Amniotic epithelial cell (primary cell): Measurements from ENCODE around the gene SLC47A2.

ENCODE experiments used
- DNase-seq: peaks from one replicate; pipeline ENCODE4 v3.0.0-alpha.2; 2010; ENCODE audit warnings: low read depth

The SLC47A2 gene

DNA sequence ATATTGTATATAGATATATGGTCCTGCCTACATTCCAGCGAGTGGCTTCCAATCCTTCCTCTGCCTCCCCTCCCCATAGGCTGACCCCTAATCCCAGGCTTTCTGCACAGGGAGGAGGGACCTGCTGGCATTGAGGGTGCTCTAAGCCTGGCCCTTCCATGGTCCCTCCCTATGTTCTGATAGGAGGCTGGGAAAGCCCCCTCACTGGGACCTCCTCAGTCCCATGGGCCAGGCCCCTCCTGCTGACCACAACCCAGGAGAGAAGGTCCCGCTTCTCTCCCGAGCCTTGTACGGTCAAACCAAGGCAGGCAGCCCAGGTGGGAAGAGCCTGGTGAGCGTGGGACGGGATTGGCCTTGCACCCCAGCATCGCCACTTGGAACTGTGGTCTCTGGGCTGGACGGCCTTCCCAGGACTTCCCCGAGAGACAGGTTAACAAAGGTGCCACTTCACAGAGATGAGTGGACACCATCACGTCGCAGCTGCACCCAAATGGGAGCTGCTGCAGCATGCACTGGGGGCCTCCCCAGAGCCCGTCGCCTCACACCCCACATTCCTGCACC is 30.9 kb upstream of the SLC47A2 start:
- no peak for DNase-seq

DNA sequence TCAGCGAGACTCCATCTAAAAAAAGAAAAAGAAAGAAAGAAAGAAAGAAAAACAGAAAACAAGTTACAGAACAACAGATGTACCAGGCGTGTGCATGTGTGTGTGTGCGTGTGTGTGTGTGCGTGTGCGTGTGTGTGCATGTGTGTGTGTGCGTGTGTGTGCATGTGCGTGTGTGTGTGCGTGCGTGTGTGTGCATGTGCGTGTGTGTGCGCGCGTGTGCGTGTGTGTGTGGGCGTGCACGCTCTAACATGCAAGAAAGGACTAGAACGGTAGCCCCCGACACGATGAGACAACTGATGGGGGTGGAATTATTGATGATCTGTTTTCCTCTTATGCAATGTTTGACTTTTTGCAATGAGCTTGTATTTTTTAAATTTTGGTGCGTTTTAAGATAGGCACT is 30.1 kb upstream of the SLC47A2 start:
- DNase-seq: no peak

DNA sequence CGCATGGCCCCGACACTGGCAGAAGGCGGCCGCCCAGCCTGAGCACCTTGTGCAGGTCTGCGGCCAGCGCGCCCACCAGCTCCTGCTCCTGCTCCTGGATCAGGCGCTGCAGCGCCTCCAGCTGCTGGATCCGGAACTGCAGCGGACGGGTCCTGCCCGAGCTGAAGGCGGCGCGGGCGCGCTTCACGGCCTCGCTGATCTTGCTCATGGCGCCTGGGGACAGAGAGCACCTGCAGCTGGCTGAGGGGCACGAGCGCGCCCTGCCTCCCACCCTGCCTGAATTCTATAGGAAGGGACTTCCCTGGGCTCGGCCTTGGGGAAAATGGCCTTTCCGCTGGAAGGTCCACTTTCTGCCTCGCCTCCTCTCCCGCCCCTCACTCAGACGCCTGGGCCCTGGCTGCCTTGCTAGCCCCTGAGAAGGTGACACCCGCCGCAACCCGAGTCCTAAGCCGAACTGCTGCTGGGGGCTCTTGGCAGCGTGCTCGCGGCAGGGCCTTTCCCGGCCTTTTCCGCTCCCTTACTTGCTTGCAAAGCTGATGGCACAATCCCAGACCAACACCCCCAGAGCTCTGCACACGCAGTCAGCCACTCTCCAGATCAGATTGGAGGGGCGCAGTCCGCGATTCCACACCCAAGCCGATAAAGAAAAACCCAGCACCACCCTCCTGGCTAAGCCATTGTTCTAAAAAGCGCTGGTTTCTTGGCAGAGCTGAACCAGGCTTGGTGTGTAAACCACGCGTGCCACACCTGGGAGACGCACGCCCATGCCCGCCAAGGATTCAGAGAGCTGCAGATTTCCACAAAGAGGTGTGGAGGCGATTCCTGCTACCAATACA is 28.8 kb upstream of the SLC47A2 start:
- peak; percentile 47 for DNase-seq

DNA sequence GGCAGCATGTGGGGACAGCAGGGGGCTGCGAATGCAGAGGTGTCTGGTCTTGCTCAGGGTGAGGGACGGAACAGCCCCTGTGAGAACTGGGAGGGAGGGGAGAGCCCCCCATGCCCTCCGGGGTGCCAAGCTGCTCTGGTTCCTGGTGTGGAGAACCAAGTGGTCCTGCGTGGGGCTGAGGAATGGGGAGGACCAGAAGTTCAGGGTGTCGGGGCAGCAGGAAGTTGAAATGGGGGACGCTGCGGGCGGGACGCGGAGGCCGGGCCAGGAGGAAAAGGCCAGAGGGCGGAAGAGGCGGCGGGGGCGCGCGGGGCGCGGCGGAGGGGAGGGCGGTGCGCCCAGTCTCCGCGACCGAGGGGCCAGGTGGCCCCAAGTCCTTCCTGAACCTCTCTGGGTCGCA is 28.1 kb upstream of the SLC47A2 start:
- DNase-seq: no peak

DNA sequence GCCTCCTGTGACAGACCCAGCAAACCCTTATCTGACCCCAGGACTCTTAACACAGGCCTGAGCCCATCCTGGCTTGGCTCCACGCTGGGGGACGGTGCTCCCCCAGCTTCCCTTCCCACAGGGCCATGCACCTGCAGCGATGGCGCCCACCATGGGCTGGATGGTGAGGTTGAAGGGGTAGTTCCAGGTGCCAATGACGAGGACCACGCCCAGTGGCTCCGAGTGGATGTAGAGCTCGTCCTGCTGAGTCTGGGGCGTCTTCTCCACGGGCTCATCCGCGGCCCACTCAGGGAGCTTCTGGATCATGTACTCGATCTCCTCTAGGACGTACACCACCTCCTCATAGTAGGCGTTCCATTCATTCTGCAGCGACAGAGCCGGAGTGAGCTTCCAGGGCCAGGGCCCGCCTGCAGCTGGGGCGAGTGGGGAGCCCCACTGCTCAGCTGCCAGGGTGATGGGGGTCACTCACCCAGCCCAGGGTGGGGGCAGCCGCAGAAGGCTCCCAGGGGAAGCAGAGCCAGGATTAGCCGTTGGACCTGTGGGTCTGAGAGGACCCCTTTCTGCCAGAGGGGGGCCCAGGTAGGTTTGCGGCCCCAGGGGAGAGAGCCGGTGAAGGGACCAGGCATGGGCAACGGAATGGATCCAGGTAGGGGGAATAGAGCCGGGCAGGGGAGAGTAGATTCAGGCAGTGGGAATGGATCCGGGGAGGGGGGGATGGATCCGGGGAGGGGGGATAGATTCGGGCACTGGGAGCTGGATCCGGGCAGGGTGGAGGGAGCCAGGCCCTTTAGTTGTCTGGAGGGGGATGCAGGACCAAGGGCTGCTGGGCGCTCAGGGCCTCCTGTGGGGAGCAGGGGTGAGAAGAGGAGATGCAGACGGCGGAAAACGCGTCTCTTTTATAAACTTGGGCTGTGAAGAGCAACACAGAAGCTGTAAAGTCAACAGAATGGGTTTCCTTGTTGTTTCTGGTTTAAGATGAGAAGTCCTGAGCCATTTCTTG is 27.0 kb upstream of the SLC47A2 start:
- DNase-seq: no peak

DNA sequence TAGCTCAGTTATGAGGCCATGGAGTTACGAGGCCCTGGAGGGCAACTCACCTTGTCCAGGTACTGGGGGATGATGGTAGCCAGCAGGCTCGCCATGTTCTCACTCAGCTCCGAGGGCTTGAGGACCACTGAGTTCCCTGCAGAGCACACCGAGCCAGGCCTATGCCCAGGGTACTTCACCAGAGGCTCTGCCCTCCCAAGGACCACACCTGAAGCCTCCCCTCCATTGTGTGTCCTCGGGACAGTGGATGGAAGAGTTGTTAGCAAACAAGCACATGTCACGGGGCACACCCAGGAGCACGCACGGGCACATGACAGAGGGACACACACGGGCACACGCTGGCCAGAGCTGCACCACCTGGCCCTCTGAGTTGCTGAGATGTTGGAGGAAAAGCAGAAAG is 26.1 kb upstream of the SLC47A2 start:
- no peak for DNase-seq

DNA sequence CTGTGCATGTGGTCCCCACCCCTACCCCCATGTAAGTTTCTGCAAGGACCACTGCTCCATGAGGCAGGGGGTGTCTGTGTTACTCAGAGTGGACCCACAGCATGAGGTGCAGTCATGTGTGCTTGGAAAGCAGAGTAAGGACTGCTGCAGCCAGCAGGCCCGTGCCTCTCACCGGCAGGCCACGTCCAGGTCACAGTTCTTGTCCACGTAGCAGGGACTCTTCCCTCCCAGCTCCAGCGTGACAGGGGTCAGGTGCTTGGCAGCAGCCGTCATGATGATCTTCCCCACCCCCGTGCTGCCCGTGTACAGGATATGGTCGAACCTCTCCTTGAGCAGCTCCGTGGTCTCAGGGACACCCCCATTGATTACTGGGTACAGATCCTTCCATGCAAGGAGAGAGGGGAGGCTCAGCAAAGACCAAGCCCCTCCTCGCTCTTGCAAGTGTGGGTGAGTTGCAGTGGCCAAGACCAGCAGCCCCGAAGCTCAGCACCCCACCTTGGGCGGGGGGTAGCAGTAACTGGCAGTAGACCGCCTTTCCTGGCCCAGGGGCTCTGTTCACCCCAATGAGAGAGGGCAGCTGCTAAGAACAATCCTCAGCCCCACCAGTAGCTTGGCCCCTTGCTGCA is 25.6 kb upstream of the SLC47A2 start:
- no peak for DNase-seq

DNA sequence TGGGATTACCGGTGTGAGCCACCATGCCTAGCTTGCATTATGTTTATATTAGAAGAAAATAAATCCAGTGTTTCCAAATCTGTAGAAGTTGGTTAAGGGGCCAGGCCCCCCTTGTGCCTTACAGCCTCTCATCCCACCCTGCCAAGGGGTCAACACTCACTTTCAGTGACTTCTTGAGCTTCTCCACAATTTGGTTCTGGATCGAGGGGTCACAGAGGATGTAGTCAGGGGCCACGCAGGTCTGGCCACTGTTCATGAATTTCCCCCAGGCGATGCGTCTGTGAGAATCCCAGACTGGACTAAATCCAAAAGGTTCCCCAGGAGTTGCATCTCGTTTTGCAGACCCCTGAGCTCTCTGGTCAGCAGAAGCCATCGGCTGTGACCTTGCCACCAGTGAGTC is 24.5 kb upstream of the SLC47A2 start:
- no peak for DNase-seq

DNA sequence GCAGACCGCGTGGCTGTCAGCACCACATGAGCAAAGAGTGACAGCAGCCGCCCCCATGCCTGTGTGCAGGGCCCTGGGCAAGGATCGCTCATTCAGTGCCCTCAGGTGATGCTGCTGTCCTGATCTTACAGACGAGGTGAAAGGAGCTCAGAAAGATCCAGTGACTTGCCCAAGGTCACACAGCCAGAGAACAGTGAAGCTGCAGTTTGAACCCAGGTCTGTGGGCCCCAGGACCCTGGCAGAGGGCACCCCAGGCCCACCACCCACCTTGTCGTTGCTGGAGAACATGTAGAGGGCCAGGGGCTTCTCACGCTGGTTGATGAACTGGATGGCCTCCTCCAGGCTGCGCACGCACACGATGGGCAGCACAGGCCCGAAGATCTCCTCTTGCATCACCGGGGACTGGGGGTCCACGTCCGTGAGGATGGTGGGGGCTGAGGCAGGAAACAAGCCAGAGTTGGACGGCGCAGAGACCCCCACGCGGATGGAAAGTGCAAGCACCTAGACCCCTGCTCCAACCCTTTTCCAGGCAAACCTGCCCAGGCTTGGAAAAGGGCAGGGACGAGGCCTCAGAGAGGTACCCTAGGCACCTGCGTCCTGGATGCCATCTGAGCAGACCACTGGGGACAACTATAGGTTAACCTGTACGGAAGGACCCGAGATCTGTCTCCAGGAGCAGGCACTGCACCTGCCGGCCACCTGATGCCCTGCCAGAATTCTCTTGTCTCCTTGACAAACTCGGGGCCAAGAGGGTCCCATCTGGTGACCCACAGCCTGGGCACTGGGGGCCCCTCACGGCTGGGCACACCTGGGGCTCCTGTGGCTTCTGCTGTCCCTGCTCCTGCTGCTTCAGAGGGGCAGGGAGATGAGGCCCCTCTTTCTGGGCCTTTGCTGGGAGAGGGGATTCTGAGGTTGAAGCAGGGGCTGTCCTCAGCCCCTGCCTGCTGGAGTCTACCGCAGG is 23.1 kb upstream of the SLC47A2 start:
- DNase-seq: no peak

DNA sequence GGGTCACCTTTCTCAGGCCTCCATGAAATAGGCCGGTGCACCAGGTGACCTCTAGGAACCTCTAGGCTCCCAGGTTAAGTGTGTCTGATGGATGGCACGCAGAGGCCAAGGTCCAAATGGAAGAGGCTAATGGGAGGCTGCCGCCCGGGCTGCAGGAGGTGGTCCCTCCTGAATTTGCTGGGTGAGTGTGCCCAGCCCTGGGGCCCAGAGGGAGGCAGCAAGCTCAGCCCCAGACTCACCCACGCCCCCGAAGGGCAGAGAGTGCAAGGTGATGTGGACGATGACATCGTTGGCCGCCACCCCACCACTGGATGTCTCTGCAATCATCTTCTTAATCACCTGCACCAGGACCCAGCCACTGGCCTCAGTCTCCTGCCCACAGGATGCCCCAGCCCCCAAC is 22.4 kb upstream of the SLC47A2 start:
- DNase-seq: no peak

DNA sequence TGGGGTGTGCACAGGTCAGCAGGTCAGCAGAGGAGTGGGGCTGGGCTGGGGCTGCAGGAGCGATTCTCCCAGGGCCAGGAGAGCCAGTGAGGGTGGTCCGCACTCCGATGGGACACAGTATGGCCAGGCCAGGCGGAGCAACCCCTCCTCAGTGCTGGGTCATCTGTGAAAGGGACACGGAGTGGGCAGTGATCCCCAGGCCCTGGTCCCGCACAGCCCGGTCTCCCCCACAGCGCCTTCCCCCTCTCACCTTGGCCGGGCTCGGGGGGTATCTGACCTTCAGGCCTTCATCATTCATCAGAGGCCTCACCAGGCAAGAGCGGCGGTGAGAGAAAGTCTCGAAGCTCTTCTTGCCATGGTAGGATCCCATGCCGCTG is 21.7 kb upstream of the SLC47A2 start:
- no peak for DNase-seq

DNA sequence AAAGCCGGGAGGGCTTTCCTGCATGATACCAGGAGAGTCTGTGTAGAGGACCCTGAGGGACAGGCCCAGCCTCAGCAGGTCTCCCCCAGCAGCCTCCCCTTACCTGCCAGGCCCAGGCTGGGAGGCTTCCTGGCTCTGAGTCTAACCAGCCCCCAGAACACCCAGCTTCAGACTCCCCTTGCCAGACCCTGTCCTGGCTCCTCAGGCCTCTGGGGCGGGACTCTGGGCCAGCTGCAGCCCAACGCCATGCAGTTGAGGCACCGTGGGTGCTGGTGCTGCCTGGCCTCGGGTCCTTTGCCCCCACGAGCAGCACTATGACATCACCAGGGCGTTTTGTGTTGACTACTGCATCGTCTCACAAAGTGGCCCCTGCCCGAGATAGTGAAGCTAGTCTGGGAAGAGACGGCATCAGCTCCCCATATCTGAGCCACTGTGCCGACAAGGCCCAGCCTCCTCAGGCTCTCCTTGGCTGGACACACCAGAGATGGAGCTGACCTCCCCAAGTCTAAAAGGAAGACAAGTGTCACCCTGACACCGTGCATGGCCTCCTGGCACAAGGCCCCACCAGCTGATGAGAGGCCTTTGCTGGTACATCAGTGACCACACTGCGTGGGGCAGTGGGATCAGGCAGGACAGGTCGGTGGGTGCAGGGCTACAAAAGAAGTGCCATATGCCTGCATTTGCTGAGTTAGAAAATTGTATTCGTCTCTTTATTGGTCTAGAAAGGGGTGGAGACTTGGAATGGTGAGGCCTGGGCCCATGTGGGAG is 21.1 kb upstream of the SLC47A2 start:
- no peak for DNase-seq

DNA sequence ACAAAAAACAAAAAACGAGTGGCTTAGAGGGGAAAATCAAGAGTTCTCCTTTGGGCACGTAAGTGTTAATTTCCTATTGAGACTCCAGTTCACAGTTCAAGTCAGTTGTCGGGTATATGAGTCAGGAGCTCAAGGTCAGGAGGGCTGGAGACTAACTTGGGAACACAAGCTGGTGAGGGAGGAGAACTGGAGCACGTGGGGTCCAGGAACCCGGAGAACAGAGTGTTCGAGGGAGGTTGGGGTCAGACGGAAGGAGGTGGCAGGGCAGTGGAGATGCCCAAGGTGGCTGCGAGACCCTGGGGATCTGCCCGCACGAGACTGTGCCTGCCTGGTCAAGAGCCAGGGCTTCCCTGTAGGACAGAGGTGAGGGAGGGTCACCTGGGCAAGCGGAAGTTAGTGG is 19.7 kb upstream of the SLC47A2 start:
- DNase-seq: no peak

DNA sequence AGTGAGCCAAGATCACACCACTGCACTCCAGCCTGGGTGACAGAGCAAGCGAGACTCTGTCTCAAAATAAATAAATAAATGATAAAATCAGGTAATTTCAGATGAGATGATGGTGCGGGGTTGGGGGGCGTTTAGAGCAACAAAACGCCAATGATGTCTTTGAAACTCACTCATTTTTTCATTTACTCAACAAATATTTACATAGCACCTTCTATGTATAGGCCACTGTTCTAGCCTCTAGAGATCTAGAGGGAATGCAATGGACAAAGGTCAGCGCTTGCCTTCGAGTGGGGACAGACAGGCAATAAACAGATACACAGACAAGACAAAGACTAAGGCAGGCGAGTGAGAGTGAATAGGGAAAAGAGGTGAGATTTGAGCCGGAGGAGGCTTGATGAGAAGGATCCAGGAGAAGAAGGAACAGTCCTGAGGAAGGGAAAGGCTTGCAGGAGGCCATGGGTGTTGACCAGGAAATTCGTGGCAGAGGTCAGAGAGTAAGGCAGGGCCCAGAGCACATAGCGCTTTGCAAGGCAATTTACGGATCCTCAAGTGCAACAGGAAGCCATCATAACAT is 17.7 kb upstream of the SLC47A2 start:
- DNase-seq: no peak

DNA sequence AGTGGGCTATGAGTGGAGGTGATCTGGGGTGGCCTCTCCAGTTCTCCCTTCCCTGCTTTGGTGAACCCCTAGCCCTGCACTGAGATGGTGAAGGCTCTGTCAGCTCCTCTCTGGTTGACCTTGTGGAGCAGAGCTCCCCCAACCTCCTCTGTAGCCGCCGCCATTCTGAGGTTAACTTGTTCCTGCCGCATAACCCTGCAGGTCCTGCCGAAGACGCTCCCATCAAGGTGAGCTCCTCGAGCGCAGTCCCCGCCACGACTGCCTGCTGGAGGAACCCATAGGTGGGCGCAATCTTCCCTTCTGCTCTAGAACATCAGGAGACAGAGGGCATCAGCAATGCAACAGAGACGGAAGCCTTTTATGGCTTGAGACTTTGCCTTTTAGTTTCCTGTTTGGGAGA is 15.2 kb upstream of the SLC47A2 start:
- DNase-seq: no peak

DNA sequence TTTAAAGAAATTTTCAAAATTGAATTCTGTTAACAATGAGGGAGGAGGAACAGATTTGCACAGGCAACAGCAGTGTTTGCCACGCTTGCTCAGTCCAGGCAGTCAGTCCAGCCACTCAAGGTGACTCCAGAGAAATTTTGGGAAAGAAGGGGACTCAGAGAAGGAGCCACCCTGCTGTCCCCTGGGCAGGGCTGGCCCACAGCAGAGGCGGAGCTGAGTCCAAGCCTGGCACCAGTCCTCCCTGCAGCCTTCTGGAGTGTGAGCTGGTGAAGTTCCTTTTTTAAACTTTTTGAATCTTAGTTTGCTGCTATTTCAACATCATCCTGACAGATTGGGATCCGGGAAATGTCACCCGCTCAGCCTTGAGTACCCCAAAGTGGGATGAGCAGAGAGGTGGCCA is 14.5 kb upstream of the SLC47A2 start:
- DNase-seq: no peak

DNA sequence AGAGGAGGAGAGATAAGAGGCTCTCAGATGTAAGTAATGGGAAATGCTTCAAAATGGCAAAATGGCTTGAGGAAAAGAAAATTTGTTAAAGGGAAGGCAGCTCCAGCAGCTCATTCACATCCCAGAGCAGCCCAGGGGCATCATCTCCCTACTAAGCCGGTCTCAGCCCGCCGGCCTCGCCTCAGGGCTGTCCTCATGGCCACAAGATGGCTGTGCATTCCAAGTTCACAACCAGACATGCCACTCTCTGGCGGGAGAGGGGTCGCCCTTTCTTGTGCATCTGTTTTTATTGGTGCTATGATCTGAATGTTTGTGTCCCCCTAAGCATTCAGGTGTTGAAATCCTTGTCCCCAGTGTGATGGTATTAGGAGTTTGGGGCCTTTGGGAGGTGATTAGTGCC is 13.5 kb upstream of the SLC47A2 start:
- DNase-seq: no peak

DNA sequence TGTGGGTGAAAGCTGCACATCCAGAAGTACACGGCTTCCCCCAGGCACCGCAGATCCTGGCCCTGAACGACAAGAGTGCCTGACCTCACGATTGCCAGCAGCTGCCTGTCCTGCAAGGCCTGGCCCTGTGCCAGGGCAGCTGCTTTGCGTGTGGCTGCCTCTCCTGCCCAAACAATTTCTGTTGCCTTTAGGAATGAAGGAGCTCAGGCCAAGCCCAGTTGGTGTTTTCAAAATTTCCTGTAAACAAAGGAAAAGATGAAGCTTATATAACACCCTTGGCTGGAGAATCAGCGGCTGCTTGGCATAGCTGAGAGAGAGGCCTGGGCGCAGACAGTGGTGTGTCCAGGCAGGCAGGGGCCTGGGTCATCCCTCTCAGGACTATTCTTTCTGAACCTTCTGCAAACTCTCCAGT is 11.7 kb upstream of the SLC47A2 start:
- peak; percentile 52 for DNase-seq

DNA sequence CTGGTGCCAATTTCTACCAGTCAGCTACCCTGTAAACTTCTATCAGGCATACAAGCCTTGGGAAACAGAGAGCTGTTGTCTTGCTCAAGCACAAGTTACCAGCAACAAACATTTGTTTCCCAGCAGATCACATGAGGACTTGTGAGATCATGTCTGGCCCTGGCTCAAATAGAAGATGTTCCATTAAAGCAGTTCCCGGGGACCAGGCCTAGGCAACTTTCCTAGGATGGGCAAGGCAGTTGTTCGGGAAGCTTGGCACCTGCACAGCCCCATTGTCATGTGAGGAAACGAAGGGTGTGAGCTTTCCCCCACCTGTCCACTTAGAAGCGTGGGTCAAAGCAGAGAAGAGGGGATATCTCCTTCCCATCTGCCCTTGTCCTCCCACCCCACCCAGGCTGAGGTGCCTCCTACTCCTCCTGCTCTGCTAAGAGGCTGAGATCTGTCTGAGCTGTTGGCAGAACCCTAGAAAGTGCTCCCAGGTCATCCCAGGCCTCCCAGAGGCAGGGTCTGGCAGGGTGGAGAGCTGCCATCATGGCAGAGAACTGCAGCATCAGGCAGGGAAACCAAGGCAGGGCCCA is 11.2 kb upstream of the SLC47A2 start:
- DNase-seq: peak; percentile 91
